Stimulated activated CD4-positive, alpha-beta T cell treated with anti-CD3 and anti-CD28 coated beads, Interleukin-1b, Interleukin-23, amount 100 ng/mL, for 24 hours (primary cell): ENCODE measurements around the gene VCY1B.
"Not testable (repeated sequence)": the region's sequence is repeated elsewhere in the genome, so short reads cannot be mapped to it uniquely, and the experiment has no call there.

Source experiments
- DNase-seq, 4 experiments: peaks; one replicate each; pipeline ENCODE4 v3.0.0-alpha.2; 2020; ENCODE audit warnings: low read depth in 4 of 4, low spot score in 1 of 4

VCY1B gene

GRCh38 chrY:14055927-14056326, at the start of gene VCY1B:
Gene VCY1B (plus strand): TSS chrY:14056227. CDS start chrY:14056290, 63 bp downstream.
- not testable (repeated sequence) for DNase-seq

DNA sequence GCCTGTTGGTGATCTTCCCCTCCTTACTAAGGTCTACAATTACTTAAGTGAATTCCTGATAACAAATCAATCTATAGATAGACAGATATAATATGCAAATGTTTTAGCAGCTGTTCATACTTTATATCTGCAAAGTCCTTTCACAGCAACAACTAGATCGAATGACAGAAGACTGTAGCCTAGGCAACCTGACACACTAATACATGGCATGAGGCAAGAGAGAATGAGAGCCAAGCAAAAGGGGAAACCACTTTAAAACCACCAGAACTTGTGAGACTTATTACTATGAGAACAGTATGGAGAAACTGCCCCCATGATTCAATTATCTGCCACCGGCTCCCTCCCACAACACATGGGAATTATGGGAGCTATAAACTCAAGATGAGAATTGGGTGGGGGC, 44.1 kb upstream of the VCY1B start:
- not testable (repeated sequence) for DNase-seq

DNA sequence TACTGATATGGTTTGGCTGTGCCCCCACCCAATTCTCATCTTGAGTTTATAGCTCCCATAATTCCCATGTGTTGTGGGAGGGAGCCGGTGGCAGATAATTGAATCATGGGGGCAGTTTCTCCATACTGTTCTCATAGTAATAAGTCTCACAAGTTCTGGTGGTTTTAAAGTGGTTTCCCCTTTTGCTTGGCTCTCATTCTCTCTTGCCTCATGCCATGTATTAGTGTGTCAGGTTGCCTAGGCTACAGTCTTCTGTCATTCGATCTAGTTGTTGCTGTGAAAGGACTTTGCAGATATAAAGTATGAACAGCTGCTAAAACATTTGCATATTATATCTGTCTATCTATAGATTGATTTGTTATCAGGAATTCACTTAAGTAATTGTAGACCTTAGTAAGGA, 25.6 kb upstream of the VCY1B start:
- not testable (repeated sequence) for DNase-seq

- no peak for DNase-seq
Observed at GRCh38 chrY:14085877-14086276, 29.9 kb downstream of the VCY1B start.
